Activated naive CD4-positive, alpha-beta T cell treated with Interleukin-2 at 50 U/mL for 16 hours (primary cell): Measurements from ENCODE around the gene HIC2.
"Not testable (repeated sequence)": the region's sequence is repeated elsewhere in the genome, so short reads cannot be mapped to it uniquely, and the experiment has no call there.

Experiments
- DNase-seq: peaks from one replicate; pipeline ENCODE4 v3.0.0-alpha.2; 2020

HIC2 gene

DNA sequence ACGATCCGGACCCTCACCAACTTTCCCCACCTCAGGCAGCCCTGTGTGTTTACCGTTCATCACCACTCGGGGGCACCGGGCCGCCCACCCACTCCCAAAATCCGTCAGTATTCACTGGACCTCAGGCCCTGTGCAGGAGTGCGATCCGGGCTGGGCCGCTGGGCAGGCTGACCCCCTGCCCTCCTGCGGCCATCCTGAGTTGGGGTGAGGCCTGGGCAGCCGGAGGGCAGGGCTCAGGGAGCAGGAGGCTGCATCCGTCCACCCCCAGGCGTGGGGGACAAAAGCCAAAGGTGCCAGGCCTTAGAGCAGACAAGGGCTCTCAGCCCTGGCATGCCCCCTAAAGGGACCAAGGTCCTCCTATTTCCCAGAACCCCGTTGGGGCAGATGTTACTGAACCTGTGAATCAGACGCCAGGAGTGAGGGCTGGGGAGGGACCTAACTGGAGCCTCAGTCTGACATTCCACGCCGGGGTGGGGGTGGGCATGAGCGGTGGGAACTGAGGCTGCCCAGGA lies 33.2 kb downstream of the HIC2 start:
- DNase-seq, result no peak

DNA sequence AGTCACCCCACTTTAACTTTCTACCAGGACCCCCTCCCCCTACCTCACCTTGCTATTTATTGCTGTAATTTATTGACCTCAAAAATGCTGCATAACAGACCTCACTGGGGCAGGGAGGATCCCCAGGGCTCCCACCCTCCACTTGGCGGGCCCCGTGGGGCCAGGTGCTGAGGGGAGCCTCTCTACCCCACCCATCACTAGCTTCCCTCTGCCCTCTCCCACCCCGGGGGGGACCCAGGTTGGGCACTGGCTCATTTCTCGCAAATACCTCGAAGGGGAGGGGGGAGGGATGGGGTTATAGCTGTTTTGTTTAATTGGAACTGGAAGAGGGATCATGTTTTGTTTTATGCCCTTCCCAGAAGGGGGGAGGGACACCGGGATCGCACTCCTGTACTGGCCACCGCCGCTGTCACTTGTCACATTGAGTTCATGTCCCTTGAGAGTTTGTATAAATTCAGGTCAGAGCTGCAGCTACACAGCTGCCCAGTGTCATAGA lies 33.7 kb downstream of the HIC2 start:
- no peak for DNase-seq

DNA sequence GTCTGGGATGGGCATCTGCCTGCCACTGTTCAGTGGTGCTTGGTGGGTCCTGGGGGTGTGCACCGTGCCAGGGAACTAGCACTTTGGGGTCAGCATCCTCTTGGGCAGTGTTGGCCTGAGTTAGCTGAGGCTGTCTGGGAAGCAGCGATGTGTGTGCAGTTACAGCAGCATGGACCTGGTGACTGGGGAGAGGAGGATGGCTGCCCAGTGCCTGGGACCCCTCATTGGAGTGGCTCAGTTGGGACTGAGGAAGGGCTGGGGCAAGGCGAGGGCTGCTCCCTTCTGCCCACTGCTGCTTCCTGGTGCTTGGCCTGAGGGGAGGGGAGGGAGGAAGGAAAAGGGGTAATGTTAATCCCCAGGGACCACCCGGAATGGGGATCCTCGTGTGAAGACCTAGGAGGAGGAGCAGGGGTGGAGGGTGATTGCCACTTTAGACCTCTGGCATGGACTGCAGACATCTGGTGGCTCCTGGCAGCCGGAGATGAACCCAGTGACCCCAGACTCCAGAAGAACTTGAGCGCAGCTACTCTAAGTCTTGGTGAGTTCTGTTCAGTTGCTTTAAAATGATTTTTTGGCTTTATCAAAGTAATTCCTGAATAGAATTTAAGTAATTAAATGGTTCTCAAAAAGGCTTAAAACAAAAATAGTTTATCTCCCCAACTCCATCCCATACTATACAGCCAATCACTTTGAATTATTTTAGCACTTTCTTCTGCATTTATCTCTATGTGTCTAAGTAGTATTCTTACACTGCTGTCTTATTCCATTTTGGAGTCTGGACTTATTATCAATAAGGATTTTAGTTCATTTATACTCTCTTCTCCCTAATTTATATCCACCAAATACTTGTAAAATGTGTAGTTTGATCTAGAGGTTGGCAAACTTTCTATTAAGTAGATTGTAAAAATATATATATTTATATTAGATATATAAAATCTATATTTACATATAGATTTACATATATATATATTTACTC lies 34.7 kb downstream of the HIC2 start:
- no peak for DNase-seq

DNA sequence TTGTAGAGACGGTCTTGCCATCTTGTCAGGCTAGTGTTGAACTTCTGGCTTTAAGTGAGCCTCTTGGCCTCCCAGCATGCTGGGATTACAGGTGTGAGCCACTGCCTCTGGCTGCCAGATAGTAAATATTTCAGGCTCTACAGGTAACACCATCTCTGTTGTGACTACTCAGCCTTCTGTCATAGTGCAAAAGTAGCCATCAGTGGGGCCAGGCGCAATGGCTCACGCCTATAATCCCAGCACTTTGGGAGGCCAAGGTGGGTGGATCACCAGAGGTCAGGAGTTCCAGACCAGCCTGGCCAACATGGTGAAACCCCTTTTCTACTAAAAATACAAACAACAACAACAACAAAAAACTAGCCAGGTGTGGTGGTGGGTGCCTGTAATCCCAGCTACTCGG lies 35.5 kb downstream of the HIC2 start:
- DNase-seq, result not testable (repeated sequence)

DNA sequence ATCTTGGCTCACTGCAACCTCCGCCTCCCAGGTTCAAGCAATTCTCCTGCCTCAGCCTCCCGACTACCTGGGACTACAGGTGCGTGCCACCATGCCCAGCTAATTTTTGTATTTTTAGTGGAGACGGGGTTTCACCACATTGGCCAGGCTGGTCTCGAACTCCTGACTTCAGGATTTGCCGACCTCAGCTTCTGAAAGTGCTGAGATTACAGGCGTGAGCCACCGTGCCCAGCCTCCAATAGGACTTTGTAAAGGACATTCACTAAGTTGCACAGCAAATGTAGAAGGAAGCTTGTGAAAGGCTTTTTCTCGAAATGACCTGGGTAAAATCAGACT lies 37.8 kb downstream of the HIC2 start:
- not testable (repeated sequence) for DNase-seq

DNA sequence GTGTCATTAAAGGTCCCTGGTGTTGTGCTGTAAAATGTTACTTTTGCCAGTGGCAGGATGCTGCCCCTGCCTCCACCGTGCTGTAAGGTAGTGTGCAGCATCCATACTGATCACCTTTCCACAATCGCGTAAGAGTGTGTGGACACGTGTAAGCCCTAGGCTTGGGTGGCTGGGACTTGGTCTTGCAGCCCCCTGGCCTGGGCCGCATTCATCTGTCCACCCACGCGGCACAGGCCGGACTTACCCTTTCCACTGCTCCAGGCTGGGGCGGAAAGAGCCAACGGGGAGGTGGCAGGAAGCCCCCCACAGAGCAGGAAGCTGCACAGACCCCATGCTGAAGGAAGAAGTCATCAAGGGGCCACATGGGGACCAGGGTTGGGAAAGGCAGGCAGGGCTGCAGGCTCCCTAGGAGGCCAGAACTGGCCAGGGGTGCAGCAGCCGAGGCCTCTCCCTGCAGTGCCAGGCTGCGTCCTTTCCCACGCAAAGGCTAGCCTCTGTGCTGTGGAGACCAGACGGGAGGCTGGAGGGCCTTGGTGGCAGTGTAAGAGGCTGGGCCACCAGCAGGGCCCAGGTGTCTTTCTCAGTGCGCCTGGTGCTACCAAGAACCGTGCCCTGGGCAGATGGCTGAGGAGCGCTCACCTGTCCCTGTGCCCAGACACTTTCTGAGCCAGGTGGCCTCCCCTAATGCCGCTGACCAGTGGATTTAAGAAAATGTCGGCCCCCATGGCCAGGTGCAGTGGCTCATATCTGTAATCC lies 38.3 kb downstream of the HIC2 start:
- no peak for DNase-seq

DNA sequence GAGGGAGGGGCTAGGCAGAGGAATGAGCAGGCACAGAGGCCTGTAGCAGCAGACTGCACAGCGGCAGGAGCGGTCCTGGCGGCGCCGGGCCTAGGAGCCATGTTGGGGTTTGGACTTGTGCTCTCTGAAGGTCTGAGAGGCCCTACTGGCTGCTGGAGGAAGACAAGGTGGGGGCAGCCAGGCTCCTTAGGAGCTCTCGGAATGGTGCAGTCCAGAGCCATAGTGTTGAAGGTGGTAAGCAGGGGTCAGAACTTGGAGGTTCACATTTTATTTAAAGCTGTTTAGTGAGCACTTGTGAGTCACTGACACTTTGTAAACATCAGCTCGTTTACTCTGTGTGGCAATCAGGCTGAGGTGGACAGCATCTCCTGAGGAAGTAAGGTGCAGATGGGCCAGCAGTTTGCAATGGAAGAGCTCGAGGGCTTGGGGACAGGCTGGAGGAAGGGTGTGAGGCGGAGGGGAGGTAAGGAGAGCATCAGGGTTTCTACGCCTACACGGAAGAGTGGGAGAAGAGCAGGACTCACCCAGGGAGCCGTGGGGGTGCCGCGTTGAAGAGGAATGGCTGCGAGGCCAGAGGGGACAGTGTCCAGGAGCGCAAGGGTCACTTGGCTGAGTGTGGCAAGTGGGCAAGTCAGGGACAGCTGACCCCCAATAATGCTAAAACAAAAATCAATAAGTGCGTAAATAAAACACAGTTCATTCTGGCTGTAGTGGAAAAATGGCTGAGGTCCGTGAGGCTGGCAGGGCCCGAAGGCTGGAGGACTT lies 40.0 kb downstream of the HIC2 start:
- DNase-seq, result no peak

DNA sequence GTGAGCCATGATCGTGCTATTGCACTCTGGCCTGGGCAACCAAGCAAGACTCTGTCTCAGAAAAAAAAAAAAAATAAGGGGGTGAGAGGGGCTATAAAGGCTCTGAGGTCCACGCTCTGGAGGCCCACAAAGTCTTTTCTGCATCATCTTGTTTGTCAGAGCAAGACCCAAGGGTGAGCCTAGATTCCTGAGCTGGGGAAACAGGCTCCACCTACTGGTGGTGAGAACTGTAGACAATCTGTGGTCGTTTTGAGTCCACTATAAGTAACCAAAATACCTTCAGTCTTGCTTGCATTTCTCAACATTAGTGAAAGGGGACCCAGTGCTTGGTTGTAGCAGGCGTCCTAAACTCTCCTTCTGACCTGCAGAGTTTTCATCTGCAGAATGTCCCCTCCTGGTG lies 45.5 kb downstream of the HIC2 start:
- not testable (repeated sequence) for DNase-seq

DNA sequence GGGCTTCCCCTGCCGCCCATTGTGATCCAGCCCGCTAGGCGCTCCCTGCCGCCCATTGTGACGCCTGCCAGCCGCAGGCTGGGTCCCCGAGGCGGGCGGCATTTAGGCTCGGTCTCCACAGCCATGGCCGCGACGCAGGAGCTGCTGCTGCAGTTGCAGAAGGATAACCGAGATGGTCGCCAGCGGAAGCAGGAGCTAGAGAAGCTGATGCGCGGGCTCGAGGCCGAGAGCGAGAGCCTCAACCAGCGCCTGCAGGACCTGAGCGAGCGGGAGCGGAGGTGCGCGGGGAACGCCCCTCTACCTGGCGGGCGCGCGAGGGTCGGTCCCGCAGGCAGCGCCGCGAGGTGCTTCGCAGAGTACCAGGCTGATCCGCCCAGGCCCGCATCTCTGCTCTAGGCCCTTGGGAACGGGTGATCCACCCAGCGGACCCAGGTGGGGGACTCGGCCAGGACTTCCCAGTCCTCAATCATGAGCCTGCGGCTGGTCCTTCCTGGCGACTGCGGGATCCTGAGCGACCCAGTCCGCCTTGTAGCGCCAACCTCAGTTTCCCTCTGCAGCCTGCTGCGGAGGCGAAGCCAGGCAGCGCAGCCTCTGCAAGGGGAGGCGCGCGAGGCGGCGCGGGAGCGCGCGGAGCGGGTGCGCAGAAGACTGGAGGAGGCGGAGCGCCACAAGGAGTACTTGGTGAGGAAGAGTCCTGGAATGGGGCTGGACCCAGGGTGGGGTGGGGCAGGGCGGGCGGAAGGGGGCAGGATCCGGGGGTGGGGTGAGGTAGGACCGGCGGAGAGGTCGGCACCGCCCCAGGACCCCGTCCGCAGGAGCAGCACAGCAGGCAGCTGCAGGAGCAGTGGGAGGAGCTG lies 50.4 kb downstream of the HIC2 start, which contains the start of gene TMEM191C:
TSS of gene TMEM191C (plus strand) at position 51 of the 857 bp plus-strand sequence. CDS start at position 124, 73 bp downstream.
- DNase-seq, result not testable (repeated sequence)

DNA sequence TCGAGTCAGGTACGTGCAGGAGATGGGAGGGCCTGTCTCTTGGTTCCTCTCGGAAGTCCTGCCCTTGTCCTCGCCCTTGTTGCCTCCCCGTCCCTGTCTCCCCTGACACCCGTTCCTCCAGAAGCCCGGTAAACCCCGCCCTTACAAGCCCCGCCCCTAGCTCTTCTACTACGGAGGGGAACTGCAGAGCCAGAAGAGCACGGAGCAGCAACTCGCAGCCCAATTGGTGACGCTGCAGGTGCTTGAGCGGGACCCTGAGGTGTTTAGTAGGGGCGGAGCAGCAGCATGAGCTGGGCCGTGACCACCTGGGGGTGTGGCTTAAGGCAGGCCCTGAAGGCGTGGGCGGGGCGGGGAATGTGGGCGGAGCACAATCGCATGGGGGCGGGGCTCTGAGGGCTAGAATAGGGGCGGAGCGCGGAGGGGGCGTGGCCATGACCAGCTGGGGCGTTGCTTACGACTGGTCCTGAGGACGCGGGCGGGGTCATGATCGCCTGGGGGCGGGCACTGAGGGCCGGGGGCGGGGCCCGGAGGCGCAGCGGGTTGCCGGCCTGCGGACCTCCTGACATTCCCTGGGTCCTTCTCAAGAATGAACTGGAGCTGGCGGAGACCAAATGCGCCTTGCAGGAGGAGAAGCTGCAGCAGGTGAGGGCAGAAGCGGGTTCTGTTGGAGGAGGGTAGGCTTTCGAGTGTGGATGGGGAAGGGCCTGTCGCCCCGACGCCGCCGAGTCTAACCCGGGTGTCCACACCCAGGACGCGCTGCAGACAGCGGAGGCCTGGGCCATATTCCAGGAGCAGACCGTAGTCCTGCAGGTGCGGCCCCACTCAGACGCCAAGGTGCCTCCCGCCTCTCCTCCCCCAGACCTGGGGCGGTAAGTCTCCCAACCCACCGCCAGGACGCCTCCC lies 51.3 kb downstream of the HIC2 start:
- peak; percentile 94 for DNase-seq

DNA sequence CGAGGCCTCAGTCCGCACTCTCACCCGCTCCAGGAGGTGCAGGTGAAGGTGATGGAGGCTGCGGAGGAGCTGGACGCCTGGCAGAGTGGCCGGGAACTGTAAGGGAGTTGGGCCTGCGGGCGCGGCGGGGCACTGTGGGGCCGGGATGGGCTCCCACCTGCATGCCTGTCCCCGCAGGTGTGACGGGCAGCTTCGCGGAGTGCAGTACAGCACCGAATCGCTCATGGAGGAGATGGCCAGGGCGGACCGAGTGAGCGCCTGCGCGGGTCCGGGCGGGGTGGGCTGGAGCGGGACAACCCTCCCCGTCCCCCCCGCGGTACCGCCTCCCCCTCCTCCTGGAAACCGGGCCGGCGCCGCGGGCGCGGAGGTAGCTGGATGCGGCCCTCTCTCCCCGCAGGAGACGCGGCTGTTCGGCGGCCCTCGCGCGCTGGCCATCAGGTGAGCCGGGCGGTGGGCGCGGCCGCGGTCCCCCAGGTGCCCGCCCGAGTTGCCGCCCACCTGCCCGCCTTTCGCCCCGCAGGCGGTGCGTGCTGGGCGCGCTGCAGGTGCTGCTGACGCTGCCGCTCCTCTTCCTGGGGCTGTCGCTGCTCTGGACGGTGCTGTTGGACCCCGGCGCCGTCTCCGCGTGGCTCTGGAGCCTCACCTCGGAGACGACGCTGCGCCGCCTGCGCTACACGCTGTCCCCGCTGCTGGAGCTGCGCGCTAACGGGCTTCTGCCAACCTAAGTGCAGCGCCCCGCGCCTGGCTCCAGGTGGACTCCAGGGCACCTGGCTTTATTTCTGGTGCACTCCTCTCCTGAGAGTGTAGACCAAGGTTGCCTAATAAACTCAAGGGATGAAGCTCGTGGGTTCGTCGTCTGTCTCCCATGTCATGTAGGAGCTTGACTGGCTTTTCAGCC lies 52.2 kb downstream of the HIC2 start:
- not testable (repeated sequence) for DNase-seq

DNA sequence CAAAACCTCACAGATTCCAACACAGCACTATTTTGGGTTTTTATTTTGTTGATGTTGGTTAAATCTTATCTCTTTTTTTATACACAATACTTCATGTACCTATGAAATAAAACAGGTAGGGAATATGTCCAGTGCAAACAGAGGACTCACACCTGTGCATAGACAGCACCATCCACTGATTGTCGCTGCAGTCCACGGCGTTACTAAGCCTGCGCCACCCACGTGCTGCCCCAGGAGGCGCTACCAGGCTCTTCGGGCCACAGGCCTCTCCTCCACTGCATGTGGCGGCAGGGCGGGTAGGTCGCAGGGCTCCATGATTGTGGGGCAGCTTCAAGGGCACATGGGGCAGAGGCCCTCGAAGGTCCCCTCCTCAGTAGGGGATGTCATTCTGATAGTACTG lies 55.8 kb downstream of the HIC2 start:
- DNase-seq, result not testable (repeated sequence)

DNA sequence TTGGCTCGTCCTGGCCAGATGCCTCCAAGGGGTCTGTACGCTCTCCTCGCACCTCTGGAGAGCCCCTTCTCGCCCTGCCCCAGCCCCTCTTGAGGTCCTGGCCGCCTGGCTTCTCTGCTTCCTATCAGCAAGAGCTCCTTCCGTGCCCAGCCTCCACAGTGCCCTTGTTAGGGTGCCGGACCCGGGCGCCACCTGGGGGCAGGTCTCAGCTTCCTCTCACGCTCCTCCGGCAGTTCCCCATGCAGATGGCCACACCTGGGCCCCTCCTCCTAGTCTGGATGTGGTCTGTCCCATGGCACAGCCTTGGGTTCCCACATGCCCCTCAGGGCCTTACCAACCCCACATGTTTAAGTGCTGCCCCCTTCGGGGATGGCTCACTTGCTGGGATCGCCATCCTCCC lies 56.5 kb downstream of the HIC2 start:
- not testable (repeated sequence) for DNase-seq

DNA sequence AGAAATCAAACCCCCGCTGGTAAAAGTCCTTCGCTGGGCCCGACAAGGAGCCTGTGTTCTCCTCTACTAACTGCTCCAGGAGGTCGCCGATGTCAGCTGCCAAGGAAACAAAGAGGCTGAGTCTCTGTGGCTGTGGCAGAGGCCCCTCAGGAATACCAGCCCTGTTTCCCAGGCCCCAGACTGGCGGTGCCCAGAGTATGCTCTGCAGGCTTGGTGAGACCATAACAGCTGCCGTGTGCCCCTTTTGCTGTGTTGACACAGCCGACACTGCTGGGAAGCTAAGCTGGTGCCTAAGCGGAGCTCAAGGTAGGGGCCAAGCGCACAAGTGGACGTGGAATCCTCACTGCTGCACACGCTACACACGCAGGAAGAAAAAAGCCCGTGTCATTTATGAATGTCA lies 66.9 kb downstream of the HIC2 start:
- not testable (repeated sequence) for DNase-seq

DNA sequence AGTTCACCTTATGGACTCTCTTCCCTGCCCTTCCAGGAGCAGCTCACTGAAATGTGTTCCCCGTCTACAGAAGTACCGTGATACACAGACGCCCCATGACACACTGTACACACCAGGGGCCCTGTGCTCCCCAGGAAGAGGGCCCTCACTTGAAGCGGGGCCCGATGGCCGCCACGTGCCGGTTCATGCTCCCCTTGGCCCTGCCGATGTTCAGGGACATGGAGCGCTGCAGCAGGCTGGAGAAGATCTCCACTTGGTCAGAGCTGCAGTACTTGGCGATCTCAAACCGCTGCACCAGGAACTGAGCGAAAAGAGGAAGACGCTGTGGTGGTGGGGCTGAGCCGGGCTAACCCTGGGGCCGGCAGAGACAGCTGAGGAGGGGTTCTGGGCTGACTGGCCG lies 70.6 kb downstream of the HIC2 start:
- DNase-seq, result not testable (repeated sequence)

DNA sequence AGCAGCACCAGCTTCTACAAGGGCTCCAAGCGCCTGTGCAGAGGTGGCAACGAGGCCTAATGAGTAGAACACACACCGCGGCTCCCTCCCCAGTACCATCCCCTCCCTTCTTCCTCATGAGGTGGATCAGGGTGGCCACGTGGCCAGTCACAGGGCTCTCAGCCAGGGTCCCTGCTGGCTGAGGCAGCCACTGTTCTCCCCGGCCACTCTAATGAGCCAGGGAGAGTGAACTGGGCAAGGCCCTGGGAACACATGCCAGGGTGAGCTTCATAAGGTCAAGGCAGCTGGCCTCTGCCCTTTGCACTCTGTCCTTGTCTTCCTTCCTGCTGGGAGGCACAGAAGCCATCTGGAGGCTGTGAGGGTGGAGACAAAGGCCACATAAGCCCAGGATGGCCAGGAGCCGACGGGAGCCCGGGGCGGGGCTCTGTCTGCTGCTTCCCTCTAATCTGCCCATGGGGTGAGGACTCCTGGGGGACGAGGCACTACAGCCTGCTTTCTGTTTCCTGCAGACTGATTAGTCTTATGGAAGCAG lies 72.0 kb downstream of the HIC2 start:
- not testable (repeated sequence) for DNase-seq

DNA sequence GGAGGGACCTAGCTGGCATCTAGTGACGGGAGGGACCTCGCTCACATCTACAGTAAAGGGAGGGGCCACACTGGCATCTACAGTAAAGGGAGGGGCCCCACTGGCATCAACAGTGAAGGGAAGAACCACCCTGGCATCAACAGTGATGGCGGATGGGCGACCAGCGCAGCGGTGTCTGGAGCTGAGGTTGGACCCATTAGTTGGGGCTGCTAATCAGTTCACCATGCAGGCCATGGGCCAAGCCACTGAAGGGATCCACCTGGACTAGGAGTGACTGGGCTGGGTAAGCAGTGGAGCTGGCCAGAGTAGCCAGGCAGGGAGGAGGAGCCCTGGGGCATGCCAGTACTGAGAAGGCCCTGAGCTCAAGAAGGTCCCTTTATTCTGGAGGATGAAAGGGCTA lies 73.4 kb downstream of the HIC2 start:
- not testable (repeated sequence) for DNase-seq

DNA sequence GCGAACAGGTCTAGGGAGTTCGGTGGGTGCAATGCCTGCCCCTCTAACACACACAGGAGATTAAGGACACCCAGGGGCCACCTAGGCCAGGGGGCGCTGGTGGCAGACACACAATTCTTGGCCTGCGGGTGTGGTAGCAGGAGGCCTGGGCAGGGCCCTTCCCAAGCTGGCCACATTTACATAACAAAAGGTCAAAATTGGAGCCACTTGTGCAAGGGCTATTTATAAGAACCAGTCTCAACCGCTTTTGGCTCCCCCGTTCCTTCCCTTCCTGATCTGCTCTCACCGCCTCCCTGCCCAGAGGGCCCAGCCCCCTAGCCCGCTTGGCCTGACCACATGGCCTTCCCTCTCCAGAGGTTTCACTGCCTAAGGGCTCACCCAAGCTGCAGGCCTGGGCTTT lies 75.1 kb downstream of the HIC2 start:
- DNase-seq, result not testable (repeated sequence)
